B cell (primary cell): Measurements from ENCODE around the gene METTL17. TPM values are rescaled to one million over a fixed set of nuclear protein-coding genes. Genes with fewer than 3 reads are reported as not detected.

Experiments used
- ATAC-seq: fragments of 200-7000 bp; cut with Tn5 transposase; one replicate; pipeline ENCODE4 v1.10.0; 2021; ENCODE audit warnings: low read depth, mild to moderate bottlenecking, moderate number of reproducible peaks, moderate library complexity
- CTCF ChIA-PET: fragments of 350-600 bp; sonication (Branson Sonifier 250); formaldehyde crosslinking; loops from one replicate; lab custom pipeline; 2021; ENCODE audit warnings: antibody characterized with exemption, inconsistent platforms; lab: Charles Lee
- POLR2A ChIA-PET: fragments of 350-600 bp; sonication (Branson Sonifier 250); formaldehyde crosslinking; loops from one replicate; lab custom pipeline; 2021; ENCODE audit warnings: antibody characterized with exemption; lab: Charles Lee
- DNase-seq: peaks from one replicate; pipeline ENCODE4 v3.0.0; 2013
- H2AFZ ChIP-seq: 2 replicates; pipeline ENCODE4 v1.6.1; 2012; ENCODE audit warnings: mild to moderate bottlenecking, low read depth, low read length; ENCODE audit not compliant: insufficient read depth, poor library complexity, severe bottlenecking
- H3K27ac ChIP-seq, 2 donors: 1 replicate in 1 of 2; 2 replicates in 1 of 2; pipeline ENCODE4 v1.5.1; 2012 to 2013; ENCODE audit warnings: low read length in 2 of 2, mild to moderate bottlenecking in 2 of 2, moderate library complexity in 1 of 2
- H3K27me3 ChIP-seq, 4 experiments: fragments of 200-600 bp in 1 of 4; sonication (generic) in 1 of 4; replicated peaks in 1 of 4; 1 replicate in 2 of 4; 2 replicates in 2 of 4; pipeline versions ENCODE4 v1.6.1 to v1.7.0; 2013 to 2016; ENCODE audit warnings: low read length in 3 of 4, mild to moderate bottlenecking in 2 of 4, mixed read lengths in 1 of 4, moderate library complexity in 1 of 4; ENCODE audit not compliant: insufficient read depth in 4 of 4, control insufficient read depth in 3 of 4; ENCODE audit errors: control extremely low read depth in 1 of 4
- H3K36me3 ChIP-seq, 2 experiments: replicated peaks in 1 of 2; 1 replicate in 1 of 2; 2 replicates in 1 of 2; pipeline versions ENCODE4 v1.6.1 to v1.7.1; 2013; ENCODE audit warnings: low read length in 1 of 2; ENCODE audit not compliant: insufficient read depth in 2 of 2, control insufficient read depth in 1 of 2; ENCODE audit errors: control extremely low read depth in 1 of 2, extremely low read depth in 1 of 2
- H3K4me1 ChIP-seq, 2 donors: fragments of 200-600 bp in 1 of 2; sonication (generic) in 1 of 2; 1 replicate in 1 of 2; 2 replicates in 1 of 2; pipeline versions ENCODE4 v1.5.1 to v1.6.1; 2013 to 2017; ENCODE audit warnings: low read length in 2 of 2; ENCODE audit not compliant: control insufficient read depth in 2 of 2, insufficient read depth in 2 of 2
- H3K4me2 ChIP-seq: replicated peaks from 2 replicates; pipeline ENCODE3; 2012; ENCODE audit warnings: mild to moderate bottlenecking, low read depth, low read length; ENCODE audit not compliant: poor library complexity, severe bottlenecking
- H3K4me3 ChIP-seq, 5 experiments: fragments of 200-600 bp in 1 of 5; sonication (generic) in 1 of 5; 1 replicate in 3 of 5; 2 replicates in 2 of 5; pipeline versions ENCODE4 v1.5.1 to v1.7.0; 2011 to 2016; ENCODE audit warnings: low read length in 4 of 5, mild to moderate bottlenecking in 4 of 5, low read depth in 2 of 5, control low read depth in 1 of 5, moderate library complexity in 1 of 5; ENCODE audit not compliant: insufficient read depth in 1 of 5; ENCODE audit errors: control extremely low read depth in 1 of 5, extremely low read depth in 1 of 5
- H3K79me2 ChIP-seq: fragments of 200-600 bp; sonication (generic); one replicate; pipeline ENCODE4 v1.6.0; 2016; ENCODE audit warnings: low read length; ENCODE audit not compliant: control insufficient read depth, insufficient read depth
- H3K9ac ChIP-seq: fragments of 200-600 bp; sonication (generic); 2 replicates; pipeline ENCODE4 v1.6.1; 2017; ENCODE audit warnings: mild to moderate bottlenecking, low read length, moderate library complexity
- H3K9me3 ChIP-seq, 3 donors: one replicate each; pipeline versions ENCODE4 v1.6.1 to v1.7.1; 2013; ENCODE audit warnings: low read length in 2 of 3; ENCODE audit not compliant: control insufficient read depth in 2 of 3, insufficient read depth in 1 of 3; ENCODE audit errors: control extremely low read depth in 1 of 3
- H4K20me1 ChIP-seq: 2 replicates; pipeline ENCODE4 v1.6.0; 2012; ENCODE audit warnings: mild to moderate bottlenecking, low read length; ENCODE audit not compliant: insufficient read depth, control insufficient read depth, poor library complexity, severe bottlenecking
- H3K27ac Mint-ChIP-seq: one replicate; pipeline ENCODE4 v1.8.0; 2021; ENCODE audit warnings: mixed read lengths
- H3K27me3 Mint-ChIP-seq: one replicate; pipeline ENCODE4 v1.8.0; 2021; ENCODE audit warnings: mixed read lengths
- H3K4me1 Mint-ChIP-seq: one replicate; pipeline ENCODE4 v1.8.0; 2021; ENCODE audit warnings: mixed read lengths
- H3K4me3 Mint-ChIP-seq: one replicate; pipeline ENCODE4 v1.8.0; 2021; ENCODE audit warnings: mixed read lengths
- H3K9me3 Mint-ChIP-seq: one replicate; pipeline ENCODE4 v1.8.0; 2022; ENCODE audit warnings: mixed read lengths; ENCODE audit not compliant: insufficient read depth
- CTCF ChIP-seq: fragments of 200-600 bp; IDR thresholded peaks from one replicate; pipeline ENCODE4 v1.8.0; 2022; ENCODE audit warnings: antibody characterized with exemption, mild to moderate bottlenecking
- EZH2 ChIP-seq: IDR thresholded peaks from 2 replicates; pipeline ENCODE4 v1.6.1; 2012; ENCODE audit warnings: borderline replicate concordance, low read depth, mild to moderate bottlenecking, moderate library complexity, low read length; ENCODE audit not compliant: insufficient read depth, poor library complexity, severe bottlenecking
- WGBS: methylation state at CpG from one replicate; pipeline ENCODE4 v1.1.5; 2013; ENCODE audit warnings: missing lambda C conversion rate; ENCODE audit not compliant: insufficient coverage; 5-methylcytosine and 5-hydroxymethylcytosine counted together
- intact Hi-C: fragments of 100-400 bp; cut with micrococcal nuclease; formaldehyde crosslinking; loops from one replicate; pipeline ENCODE4 v1.10.0; 2022
- polyA plus RNA-seq: library from polyadenylated mRNA; depleted of rRNA; stranded (reverse); fragments of >200 nt; gene quantifications from 2 replicates; pipeline ENCODE4 v1.2.3, GENCODE V29; 2012
- total RNA-seq, 2 donors: library from RNA; stranded (reverse); fragments of 120-200 nt in 1 of 2; gene quantifications; 1 replicate in 1 of 2; 2 replicates in 1 of 2; pipeline versions ENCODE4 v1.2.3 to v1.2.4, GENCODE V29; 2013 to 2022

The METTL17 gene
- total and polyA plus RNA-seq, 2 donors (not counting 1 experiment from before 2014, with no cell fraction given): 116 to 201 TPM

GRCh38 chr14:21043387-21043973 lies 53.7 kb downstream of the METTL17 start:
- Histone ChIP-seq H3K4me3 (no peak overlapping the region), H3K36me3 (no peaks in the 10 kb centered on the region), H3K79me2 (no peaks in the 10 kb centered on the region), H2AFZ (no peak overlapping the region), H3K9ac (no peak overlapping the region), H3K9me3 (no peaks in the 10 kb centered on the region), H3K27ac (no peak overlapping the region), H3K4me2 (no peak overlapping the region), H3K4me1 (no peaks in the 10 kb centered on the region), H4K20me1 (no peaks in the 10 kb centered on the region), H3K27me3 (peaks cover 0 to 4% (median 0%) of the 10 kb centered on the region in 4 experiments)
- H3K4me1 Mint-ChIP-seq: no peaks in the 10 kb centered on the region
- no peak for ATAC-seq
- TF ChIP-seq CTCF (no peak), EZH2 (no peak)
- no peak overlapping the region for H3K27ac Mint-ChIP-seq
- ChIA-PET POLR2A (no interaction called here), CTCF (interaction anchor here (1.0 to 7.2 kb wide), 4 partner anchors 11 to 61 kb away, joined by 3 to 305 read pairs (median 4); no protein-coding TSS in a partner anchor)
- intact Hi-C loops: no loop called here
- H3K27me3 Mint-ChIP-seq: peaks cover 54% of the 10 kb centered on the region
- no peak overlapping the region for H3K4me3 Mint-ChIP-seq
- H3K9me3 Mint-ChIP-seq: no peaks in the 10 kb centered on the region
- WGBS: 83% methylated on average over 1 of the region's 2 CpGs
- no peak for DNase-seq

DNA sequence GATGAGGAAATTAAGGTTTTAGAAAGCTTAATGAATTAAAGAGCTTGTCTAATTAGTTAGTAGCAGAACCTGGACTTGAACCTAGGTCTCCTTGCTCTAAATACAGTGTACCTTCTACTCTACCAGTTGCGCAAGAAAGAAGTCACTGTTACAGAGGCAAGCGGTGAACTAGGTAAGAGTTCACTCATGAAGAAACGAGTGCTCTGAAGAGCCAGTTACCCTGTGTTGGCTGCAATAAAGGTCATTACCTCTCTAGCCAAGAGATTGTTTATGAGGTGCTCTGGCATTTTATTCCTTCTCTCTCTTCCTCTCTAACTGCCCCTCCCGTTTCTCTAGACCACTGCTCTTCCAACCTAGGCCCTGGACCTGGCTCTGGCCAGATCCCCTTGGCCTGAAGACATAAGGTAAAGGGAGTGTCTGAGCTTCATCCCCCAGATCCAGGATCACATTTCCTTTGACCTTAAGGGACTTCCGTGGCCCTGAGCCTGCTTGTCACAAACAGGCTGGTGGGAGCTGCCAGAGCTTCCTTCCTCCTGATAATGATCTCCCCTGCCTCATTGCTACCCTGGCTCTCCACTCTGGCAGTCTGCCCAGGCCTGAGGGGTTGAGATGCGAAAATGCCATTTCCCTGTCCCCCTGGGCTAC lies 54.3 kb downstream of the METTL17 start:
- Histone ChIP-seq H3K27me3 (peaks cover 0 to 7% (median 0%) of the 10 kb centered on the region in 4 experiments), H3K4me1 (no peaks in the 10 kb centered on the region), H3K9ac (no peak overlapping the region), H3K79me2 (no peaks in the 10 kb centered on the region), H3K9me3 (no peaks in the 10 kb centered on the region), H3K27ac (no peak overlapping the region), H4K20me1 (no peaks in the 10 kb centered on the region), H3K4me2 (no peak overlapping the region), H3K36me3 (no peaks in the 10 kb centered on the region), H3K4me3 (no peak overlapping the region), H2AFZ (no peak overlapping the region)
- Mint-ChIP-seq H3K27ac (no peak overlapping the region), H3K27me3 (peaks cover 57% of the 10 kb centered on the region), H3K4me1 (no peaks in the 10 kb centered on the region), H3K4me3 (no peak overlapping the region), H3K9me3 (no peaks in the 10 kb centered on the region)
- intact Hi-C loops: no loop called here
- no peak for DNase-seq
- TF ChIP-seq CTCF: no peak
- no peak for TF ChIP-seq EZH2
- 39% methylated on average over 3 of the region's 6 CpGs for WGBS
- ATAC-seq: no peak
- POLR2A ChIA-PET: no interaction called here
- CTCF ChIA-PET: interaction anchor here (1.0 to 7.2 kb wide), 4 partner anchors 12 to 61 kb away, joined by 3 to 305 read pairs (median 4); no protein-coding TSS in a partner anchor
